C4-2B (cell line): ENCODE results near the gene AFDN.

Source experiments
- H3K27ac ChIP-seq: fragments of 450-650 bp; 2 replicates; pipeline ENCODE4 v1.5.1; 2017
- ZFX ChIP-seq: fragments of 450-650 bp; IDR thresholded peaks from 2 replicates; pipeline ENCODE4 v1.6.1; 2017
- TF ChIP-seq, protein P1 (sequence below): fragments of 450-650 bp; conservative IDR thresholded peaks from 2 replicates; pipeline ENCODE4 v1.5.1; 2017; ENCODE audit warnings: mild to moderate bottlenecking

AFDN gene

DNA sequence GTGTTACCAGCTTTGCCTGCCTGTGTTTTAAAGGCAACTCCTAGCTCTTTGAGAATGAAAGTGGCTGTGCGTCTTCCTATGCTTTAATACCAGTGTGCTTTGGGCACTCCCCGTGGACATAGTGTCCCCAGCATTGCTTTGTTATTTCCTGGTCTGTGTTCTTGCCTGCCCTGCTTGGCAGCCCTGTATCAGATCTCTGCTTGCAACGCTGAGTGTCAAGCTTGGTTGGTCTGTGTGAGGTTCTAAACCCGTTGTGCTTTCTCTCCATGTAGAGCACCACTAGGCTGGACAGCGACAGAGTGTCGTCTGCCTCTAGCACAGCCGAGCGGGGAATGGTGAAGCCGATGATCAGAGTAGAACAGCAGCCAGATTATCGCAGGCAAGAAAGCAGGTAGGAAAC is 80.2 kb downstream of the AFDN start:
- TF ChIP-seq ZFX: no peak
- TF ChIP-seq, protein P1, sequence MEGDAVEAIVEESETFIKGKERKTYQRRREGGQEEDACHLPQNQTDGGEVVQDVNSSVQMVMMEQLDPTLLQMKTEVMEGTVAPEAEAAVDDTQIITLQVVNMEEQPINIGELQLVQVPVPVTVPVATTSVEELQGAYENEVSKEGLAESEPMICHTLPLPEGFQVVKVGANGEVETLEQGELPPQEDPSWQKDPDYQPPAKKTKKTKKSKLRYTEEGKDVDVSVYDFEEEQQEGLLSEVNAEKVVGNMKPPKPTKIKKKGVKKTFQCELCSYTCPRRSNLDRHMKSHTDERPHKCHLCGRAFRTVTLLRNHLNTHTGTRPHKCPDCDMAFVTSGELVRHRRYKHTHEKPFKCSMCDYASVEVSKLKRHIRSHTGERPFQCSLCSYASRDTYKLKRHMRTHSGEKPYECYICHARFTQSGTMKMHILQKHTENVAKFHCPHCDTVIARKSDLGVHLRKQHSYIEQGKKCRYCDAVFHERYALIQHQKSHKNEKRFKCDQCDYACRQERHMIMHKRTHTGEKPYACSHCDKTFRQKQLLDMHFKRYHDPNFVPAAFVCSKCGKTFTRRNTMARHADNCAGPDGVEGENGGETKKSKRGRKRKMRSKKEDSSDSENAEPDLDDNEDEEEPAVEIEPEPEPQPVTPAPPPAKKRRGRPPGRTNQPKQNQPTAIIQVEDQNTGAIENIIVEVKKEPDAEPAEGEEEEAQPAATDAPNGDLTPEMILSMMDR: peak; percentile 37
- H3K27ac ChIP-seq: no peak overlapping the region

DNA sequence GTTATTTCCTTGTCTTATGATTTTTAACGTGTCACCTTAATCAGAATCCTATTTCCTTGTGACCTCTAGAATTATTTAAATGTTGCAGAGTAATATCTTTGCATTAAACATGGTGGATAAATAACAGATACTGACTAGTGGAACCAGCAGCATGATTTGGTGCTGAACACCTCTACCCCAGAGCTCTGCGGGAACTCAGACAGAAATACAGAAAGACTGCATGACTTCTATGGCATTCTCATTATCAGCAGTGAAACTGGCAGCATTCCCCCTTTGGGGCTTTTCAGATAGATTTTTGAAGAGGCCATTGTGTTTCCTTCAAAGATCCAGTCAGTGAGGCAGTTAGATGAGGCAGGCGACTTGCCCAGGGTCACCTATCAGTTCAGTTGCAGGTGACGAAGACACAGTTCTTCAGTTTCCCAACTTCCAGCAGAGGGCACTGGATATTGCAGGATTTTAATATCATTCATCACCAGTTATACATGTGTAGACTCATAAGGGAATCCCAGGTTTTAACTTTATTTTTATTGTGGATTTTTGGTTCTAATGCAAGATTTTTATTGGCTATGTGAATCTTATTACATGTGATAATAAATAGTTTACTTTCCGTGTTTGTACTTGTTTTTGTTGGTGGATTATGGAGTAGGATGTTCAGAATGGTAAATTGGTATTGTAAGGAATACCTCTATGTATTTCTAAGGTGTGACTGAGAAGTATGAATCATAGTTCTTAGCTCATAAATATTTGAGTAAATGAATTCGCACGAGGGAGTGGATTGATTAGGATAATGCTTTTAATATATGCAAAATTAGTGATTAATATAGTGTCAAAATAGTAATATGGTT is 81.3 kb downstream of the AFDN start:
- TF ChIP-seq ZFX: no peak
- TF ChIP-seq, protein P1: peak; percentile 77
- H3K27ac ChIP-seq: no peak overlapping the region

DNA sequence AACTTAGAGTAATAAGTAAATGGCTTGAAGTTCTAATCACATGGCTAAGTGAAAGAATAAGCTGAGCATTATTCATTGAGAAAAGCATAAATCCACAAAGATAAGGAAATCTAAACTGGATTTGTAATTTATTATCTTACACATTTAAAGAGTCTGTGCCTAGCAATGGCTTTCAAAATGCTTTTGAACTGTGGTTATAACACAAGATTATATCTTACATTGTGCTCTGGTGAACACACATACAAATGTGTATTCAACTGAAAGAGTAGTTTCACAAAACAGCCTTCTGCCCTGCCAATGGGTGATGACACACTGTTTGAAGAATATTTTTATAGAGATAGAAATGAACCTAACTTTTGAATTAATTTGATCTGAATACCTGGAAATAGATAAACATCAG is 83.3 kb downstream of the AFDN start:
- TF ChIP-seq, protein P1: no peak
- TF ChIP-seq ZFX: no peak
- H3K27ac ChIP-seq: no peak overlapping the region

DNA sequence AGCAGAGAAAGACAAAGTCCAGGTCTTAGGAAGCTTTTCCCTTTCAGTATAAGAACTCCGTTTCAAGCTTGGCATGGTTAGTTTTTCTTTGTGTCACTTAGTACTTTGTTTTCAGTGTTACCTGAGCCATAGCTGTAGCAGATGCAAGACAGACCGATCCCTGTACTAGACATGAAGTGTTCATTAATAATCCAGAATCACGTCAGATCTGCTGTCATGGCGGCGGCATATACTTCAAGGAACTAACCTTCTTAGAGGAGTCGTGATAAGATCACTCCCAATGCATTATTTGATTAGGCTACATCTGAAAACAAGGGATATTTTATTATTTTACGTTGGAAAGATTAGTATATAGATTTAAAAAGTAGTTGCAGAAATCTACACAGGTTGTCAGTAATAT is 83.9 kb downstream of the AFDN start:
- TF ChIP-seq, protein P1: no peak
- TF ChIP-seq ZFX: no peak
- no peak overlapping the region for H3K27ac ChIP-seq

DNA sequence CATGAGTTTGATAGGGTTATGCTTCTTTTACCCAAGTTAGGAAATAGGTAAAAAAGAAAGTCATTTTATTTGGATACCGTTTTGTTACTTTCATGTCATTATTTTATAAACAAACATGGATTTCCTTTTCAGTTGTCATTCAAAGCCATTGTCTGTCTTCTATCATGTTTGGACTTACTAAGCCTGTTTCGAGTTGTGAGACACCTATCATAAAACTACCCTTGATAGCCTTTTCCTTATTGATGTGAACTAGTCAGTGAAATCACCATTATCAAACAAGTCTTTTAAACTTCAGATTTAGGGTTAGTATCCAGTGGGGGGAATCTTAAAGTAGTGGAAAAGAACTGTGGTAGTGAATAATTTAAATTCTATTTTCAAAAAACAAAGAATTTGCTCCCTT is 85.8 kb downstream of the AFDN start:
- no peak overlapping the region for H3K27ac ChIP-seq
- TF ChIP-seq, protein P1: no peak
- no peak for TF ChIP-seq ZFX

DNA sequence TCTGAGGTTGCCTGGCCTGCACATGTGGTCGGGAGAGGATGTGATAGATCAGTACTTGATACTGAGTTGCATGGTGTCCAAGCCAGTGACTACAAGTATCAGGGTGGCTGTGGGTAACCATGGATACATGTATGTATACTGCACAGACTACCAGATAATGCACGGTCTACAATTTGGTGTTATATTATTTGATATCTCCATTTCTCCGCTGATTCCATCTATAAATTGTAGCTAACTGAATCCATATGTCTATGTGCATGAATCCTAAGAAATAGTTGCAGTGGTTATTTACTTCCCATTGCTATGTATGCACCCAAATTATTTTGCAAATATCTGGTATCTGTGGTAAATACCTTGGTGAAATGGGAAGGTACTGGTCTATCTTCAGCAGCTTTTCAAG is 87.0 kb downstream of the AFDN start:
- no peak for TF ChIP-seq ZFX
- TF ChIP-seq, protein P1: no peak
- H3K27ac ChIP-seq: no peak overlapping the region

DNA sequence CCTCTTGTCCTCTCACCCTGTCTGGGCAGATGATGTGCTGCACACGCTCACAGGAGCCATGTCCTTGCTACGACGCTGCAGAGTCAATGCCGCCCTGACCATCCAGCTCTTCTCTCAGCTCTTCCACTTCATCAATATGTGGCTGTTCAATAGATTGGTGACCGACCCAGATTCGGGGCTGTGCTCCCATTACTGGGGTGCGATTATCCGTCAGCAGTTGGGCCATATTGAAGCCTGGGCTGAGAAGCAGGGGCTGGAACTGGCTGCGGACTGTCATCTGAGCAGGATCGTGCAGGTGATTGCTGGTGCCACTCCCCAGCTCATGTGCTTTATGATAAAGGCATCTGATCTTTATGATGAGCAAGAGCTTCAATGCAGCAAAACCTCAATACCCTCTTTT is 88.4 kb downstream of the AFDN start:
- no peak for TF ChIP-seq ZFX
- TF ChIP-seq, protein P1: no peak
- no peak overlapping the region for H3K27ac ChIP-seq
